Cardiac ventricle fibroblast (primary cell): ENCODE measurements around the gene ACRV1. TPM values are rescaled to one million over a fixed set of nuclear protein-coding genes. Genes with fewer than 3 reads are reported as not detected.

Experiments
- total RNA-seq: library from RNA; depleted of rRNA; stranded (reverse); fragments of >200 nt; gene quantifications from 2 replicates; pipeline ENCODE4 v1.2.3, GENCODE V29; 2015

ACRV1 gene
- total RNA-seq = not detected in 2 replicates

GRCh38 chr11:125680747-125681146 lies at the start of gene ACRV1:
Gene ACRV1, minus strand, starts transcription at chr11:125680847. Its CDS starts 67 bp downstream, at chr11:125680780.

GRCh38 chr11:125624756-125625213 lies 55.9 kb downstream of the ACRV1 start, which contains the start of gene CHEK1:
Gene CHEK1, plus strand, starts transcription at chr11:125625163. Its CDS starts 1,606 bp downstream, at chr11:125626769.

Other genes with a start within 250 kb of the ACRV1 start
- gene FEZ1, start 184.6 kb downstream of the ACRV1 start, total RNA-seq = 61.6 and 66.7 TPM in 2 replicates
- gene EI24, start 111.4 kb downstream of the ACRV1 start, total RNA-seq = 68.0 and 90.7 TPM in 2 replicates
- gene STT3A, start 88.0 kb downstream of the ACRV1 start, total RNA-seq = 149 and 173 TPM in 2 replicates
- gene CHEK1, start 55.7 kb downstream of the ACRV1 start, total RNA-seq = 9.0 and 9.4 TPM in 2 replicates
- not detected in 2 replicates for gene PATE1, start 65.4 kb upstream of the ACRV1 start, total RNA-seq
- 0.44 TPM in 1 of 2 replicates, not detected in the other for gene PATE2, start 98.0 kb upstream of the ACRV1 start, total RNA-seq
- not detected in 2 replicates for gene PATE3, start 107.3 kb upstream of the ACRV1 start, total RNA-seq
- not detected in 2 replicates for gene PATE4, start 152.5 kb upstream of the ACRV1 start, total RNA-seq
- 3.2 and 5.9 TPM in 2 replicates for gene HYLS1, start 206.8 kb upstream of the ACRV1 start, total RNA-seq
- 11.2 and 12.0 TPM in 2 replicates for gene PUS3, start 222.4 kb upstream of the ACRV1 start, total RNA-seq
- not detected in 2 replicates for gene DDX25, start 223.7 kb upstream of the ACRV1 start, total RNA-seq